Keratinocyte (primary cell): Measurements from ENCODE around the gene TPK1. TPM values are rescaled to one million over a fixed set of nuclear protein-coding genes. Genes with fewer than 3 reads are reported as not detected.

Experiments
- DNase-seq: peaks from one replicate; pipeline ENCODE4 v3.0.0-alpha.2; 2011; ENCODE audit warnings: low read depth, missing footprints, low spot score
- FAIRE-seq: peaks from 2 replicates; lab custom pipeline; 2011; peaks lifted over from hg19 to GRCh38; lab: Jason Lieb, UNC
- H2AFZ ChIP-seq: 2 replicates; pipeline ENCODE4 v1.6.0; 2012; ENCODE audit warnings: low read length, control low read depth, inconsistent platforms; ENCODE audit not compliant: control insufficient read depth
- H3K27ac ChIP-seq: 2 replicates; pipeline ENCODE4 v1.5.1; 2011; ENCODE audit warnings: low read length; ENCODE audit not compliant: control insufficient read depth, insufficient read depth
- H3K27me3 ChIP-seq: 3 replicates; pipeline ENCODE4 v1.6.0; 2011; ENCODE audit warnings: low read length; ENCODE audit not compliant: control insufficient read depth, insufficient read depth; ENCODE audit errors: extremely low read depth
- H3K36me3 ChIP-seq, 2 experiments: 2 replicates in 1 of 2; 3 replicates in 1 of 2; pipeline ENCODE4 v1.5.1; 2011; ENCODE audit warnings: low read length in 2 of 2, mild to moderate bottlenecking in 1 of 2; ENCODE audit not compliant: control insufficient read depth in 2 of 2, insufficient read depth in 2 of 2; ENCODE audit errors: extremely low read depth in 1 of 2
- H3K4me1 ChIP-seq: 3 replicates; pipeline ENCODE4 v1.5.1; 2011; ENCODE audit warnings: low read length; ENCODE audit not compliant: control insufficient read depth, insufficient read depth; ENCODE audit errors: extremely low read depth
- H3K4me2 ChIP-seq: 3 replicates; pipeline ENCODE4 v1.6.0; 2011; ENCODE audit warnings: low read depth, low read length; ENCODE audit not compliant: control insufficient read depth, insufficient read depth; ENCODE audit errors: extremely low read depth
- H3K4me3 ChIP-seq, 3 experiments: fragments of 200-600 bp in 1 of 3; sonication (generic) in 1 of 3; 2 replicates in 2 of 3; 3 replicates in 1 of 3; pipeline ENCODE4 v1.5.1; 2011 to 2016; ENCODE audit warnings: low read length in 3 of 3, mild to moderate bottlenecking in 3 of 3, control low read depth in 2 of 3, inconsistent platforms in 1 of 3, low read depth in 1 of 3, mixed read lengths in 1 of 3, mixed run types in 1 of 3, moderate library complexity in 1 of 3; ENCODE audit not compliant: control insufficient read depth in 2 of 3, insufficient read depth in 2 of 3; ENCODE audit errors: extremely low read depth in 1 of 3
- H3K79me2 ChIP-seq: 2 replicates; pipeline ENCODE4 v1.6.0; 2012; ENCODE audit warnings: low read length; ENCODE audit not compliant: control insufficient read depth, insufficient read depth
- H3K9ac ChIP-seq: 3 replicates; pipeline ENCODE4 v1.6.0; 2011; ENCODE audit warnings: low read length; ENCODE audit not compliant: control insufficient read depth, insufficient read depth; ENCODE audit errors: extremely low read depth
- H3K9me1 ChIP-seq: 3 replicates; pipeline ENCODE4 v1.6.0; 2011; ENCODE audit warnings: low read length; ENCODE audit not compliant: control insufficient read depth, insufficient read depth; ENCODE audit errors: extremely low read depth
- H3K9me3 ChIP-seq: 2 replicates; pipeline ENCODE4 v1.5.1; 2012; ENCODE audit warnings: low read depth, low read length; ENCODE audit not compliant: control insufficient read depth
- H4K20me1 ChIP-seq: 3 replicates; pipeline ENCODE4 v1.6.0; 2011; ENCODE audit warnings: low read length; ENCODE audit not compliant: control insufficient read depth, insufficient read depth; ENCODE audit errors: extremely low read depth
- CTCF ChIP-seq, 3 experiments: IDR thresholded peaks in 1 of 3; conservative IDR thresholded peaks in 1 of 3; optimal IDR thresholded peaks in 1 of 3; 2 replicates in 2 of 3; 3 replicates in 1 of 3; pipeline versions ENCODE3 to v1.5.1; 2011; ENCODE audit warnings: low read length in 3 of 3, mild to moderate bottlenecking in 3 of 3, moderate library complexity in 2 of 3, control low read depth in 1 of 3, inconsistent platforms in 1 of 3; ENCODE audit not compliant: insufficient read depth in 2 of 3; ENCODE audit errors: extremely low read depth in 1 of 3
- EZH2 ChIP-seq: IDR thresholded peaks from one replicate; pipeline ENCODE4 v1.6.1; 2012; ENCODE audit warnings: inconsistent platforms, mild to moderate bottlenecking, low read length, moderate library complexity
- dilution Hi-C: fragments of 300-500 bp; cut with MboI; formaldehyde crosslinking; loops from one replicate; pipeline ENCODE4 v1.7.0; 2020; ENCODE audit warnings: low sequenced_read_pairs; ENCODE audit not compliant: extremely low pct_ligation_motif_present
- polyA plus RNA-seq, 5 experiments: library from polyadenylated mRNA; depleted of rRNA in 3 of 5; stranded (reverse) in 3 of 5; stranded (forward) in 1 of 5; unstranded in 1 of 5; fragments of >200 nt; gene quantifications; 1 replicate in 1 of 5; 2 replicates in 3 of 5; 3 replicates in 1 of 5; pipeline versions ENCODE4 v1.2.1 to v1.2.3, GENCODE V29; 2011 to 2012; ENCODE audit warnings: missing spikeins in 2 of 5, low read depth in 1 of 5, low replicate concordance in 1 of 5

Gene TPK1
- polyA plus RNA-seq, 1 donor (not counting 4 experiments of a cell fraction or from before 2014, with no cell fraction given): 1.9 TPM

DNA sequence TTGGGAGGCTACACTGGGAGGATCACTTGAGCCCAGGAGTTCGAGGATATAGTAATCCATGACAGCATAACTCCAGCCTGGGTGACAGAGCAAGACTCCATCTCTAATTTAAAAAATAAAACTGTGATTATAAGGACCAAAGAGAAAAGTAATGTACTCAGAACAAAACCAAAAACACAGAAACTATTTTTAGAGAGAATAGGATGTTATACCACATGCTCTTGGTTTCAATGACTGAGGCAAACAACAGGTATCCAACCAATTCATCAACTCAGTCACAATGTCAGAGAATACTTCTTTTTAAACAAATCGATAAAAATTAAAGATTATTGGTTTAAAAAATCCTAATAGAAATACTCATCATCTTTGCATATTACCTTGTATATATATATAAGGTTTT, 186.7 kb downstream of the TPK1 start:
- FAIRE-seq: no peak
- TF ChIP-seq CTCF (optimal IDR thresholded peaks at IDR 0.05 in 1 of 3, IDR thresholded peaks at IDR 0.05 in 1 of 3, conservative IDR thresholded peaks at IDR 0.05 in 1 of 3; ENCODE audit: extremely low read depth in 1 of 3, insufficient read depth in 2 of 3, low read length in 3 of 3): no peak
- no peak for TF ChIP-seq EZH2
- H2AFZ ChIP-seq: no peak overlapping the region

GRCh38 chr7:144641389-144642044, 194.3 kb downstream of the TPK1 start:
- no peaks in the 10 kb centered on the region for H3K9me1 ChIP-seq
- H3K27me3 ChIP-seq: no peaks in the 10 kb centered on the region
- DNase-seq (no peak), FAIRE-seq (no peak)
- no peaks in the 10 kb centered on the region for H4K20me1 ChIP-seq
- TF ChIP-seq EZH2 (no peak), CTCF (optimal IDR thresholded peaks at IDR 0.05 in 1 of 3, IDR thresholded peaks at IDR 0.05 in 1 of 3, conservative IDR thresholded peaks at IDR 0.05 in 1 of 3; ENCODE audit: extremely low read depth in 1 of 3, insufficient read depth in 2 of 3, low read length in 3 of 3) (no peak)
- H3K27ac ChIP-seq: no peak overlapping the region
- no peaks in the 10 kb centered on the region for H3K36me3 ChIP-seq
- H3K4me2 ChIP-seq: no peak overlapping the region
- no peaks in the 10 kb centered on the region for H3K9me3 ChIP-seq
- H3K9ac ChIP-seq: no peak overlapping the region
- dilution Hi-C loops: no loop called here
- H3K79me2 ChIP-seq: no peaks in the 10 kb centered on the region
- no peak overlapping the region for H3K4me3 ChIP-seq
- no peaks in the 10 kb centered on the region for H3K4me1 ChIP-seq
- H2AFZ ChIP-seq: no peak overlapping the region

More for the DNA sequence above, 186.7 kb downstream of the TPK1 start:
- no peaks in the 10 kb centered on the region for H3K9me1 ChIP-seq
- H3K4me1 ChIP-seq: no peaks in the 10 kb centered on the region
- no peak overlapping the region for H3K4me3 ChIP-seq
- H3K79me2 ChIP-seq: no peaks in the 10 kb centered on the region
- H3K27me3 ChIP-seq: no peaks in the 10 kb centered on the region
- H3K27ac ChIP-seq: no peak overlapping the region
- no peak for DNase-seq
- dilution Hi-C loops: no loop called here
- no peaks in the 10 kb centered on the region for H4K20me1 ChIP-seq
- no peak overlapping the region for H3K9ac ChIP-seq
- H3K36me3 ChIP-seq: no peaks in the 10 kb centered on the region
- no peaks in the 10 kb centered on the region for H3K9me3 ChIP-seq
- no peak overlapping the region for H3K4me2 ChIP-seq
